Measurements from ENCODE around the gene CIAO2B. TPM values are rescaled to one million over a fixed set of nuclear protein-coding genes. Genes with fewer than 3 reads are reported as not detected.
A peak's percentile ranks its signal among the peaks of the same experiment; 100 is the strongest.

Gene CIAO2B
- total RNA-seq, 1 donor from 2014 or later, result 55.5 TPM

DNA sequence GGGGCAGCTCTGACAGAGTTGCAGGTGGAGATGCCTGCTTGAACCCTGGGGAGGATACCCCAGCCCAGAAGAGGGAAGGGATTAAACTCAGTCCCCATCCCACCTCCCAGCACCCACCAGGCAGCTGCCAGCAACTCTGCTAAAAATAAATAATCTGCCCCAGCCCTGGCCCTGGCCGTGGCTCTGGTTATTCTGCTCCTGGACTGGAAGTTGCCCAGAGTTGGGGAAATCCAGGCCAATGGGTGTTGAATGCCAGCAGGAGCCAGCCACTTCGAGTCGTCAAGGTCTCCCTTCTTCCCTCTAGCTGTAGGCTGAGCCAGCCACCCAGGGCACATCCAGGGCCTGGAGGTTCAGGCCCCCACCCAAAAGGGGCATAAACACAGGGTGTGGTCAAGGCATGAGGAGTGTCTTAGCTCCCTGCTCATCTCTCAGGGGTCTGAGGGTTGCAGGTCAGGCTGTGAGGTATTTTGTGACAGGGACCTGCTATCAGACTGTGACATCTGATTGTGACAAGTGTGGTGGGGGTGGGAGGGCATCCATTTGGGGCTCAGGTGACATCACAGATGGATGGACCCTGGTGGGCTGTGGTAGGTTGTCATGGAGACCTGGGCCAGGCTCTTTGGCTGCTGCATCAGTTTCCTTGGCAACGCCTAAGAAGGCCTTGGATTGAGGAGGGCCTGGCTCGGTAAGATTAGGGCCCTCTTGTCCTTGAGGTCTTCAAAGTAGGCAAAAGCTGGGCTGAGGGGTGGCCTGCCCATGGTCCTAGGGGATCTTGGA is 7.8 kb downstream of the CIAO2B start:
- H2AFZ ChIP-seq (replicated peaks), result no peak overlapping the region
- peaks cover 56% of the 10 kb centered on the region for H3K27me3 ChIP-seq
- TF ChIP-seq, protein P1, sequence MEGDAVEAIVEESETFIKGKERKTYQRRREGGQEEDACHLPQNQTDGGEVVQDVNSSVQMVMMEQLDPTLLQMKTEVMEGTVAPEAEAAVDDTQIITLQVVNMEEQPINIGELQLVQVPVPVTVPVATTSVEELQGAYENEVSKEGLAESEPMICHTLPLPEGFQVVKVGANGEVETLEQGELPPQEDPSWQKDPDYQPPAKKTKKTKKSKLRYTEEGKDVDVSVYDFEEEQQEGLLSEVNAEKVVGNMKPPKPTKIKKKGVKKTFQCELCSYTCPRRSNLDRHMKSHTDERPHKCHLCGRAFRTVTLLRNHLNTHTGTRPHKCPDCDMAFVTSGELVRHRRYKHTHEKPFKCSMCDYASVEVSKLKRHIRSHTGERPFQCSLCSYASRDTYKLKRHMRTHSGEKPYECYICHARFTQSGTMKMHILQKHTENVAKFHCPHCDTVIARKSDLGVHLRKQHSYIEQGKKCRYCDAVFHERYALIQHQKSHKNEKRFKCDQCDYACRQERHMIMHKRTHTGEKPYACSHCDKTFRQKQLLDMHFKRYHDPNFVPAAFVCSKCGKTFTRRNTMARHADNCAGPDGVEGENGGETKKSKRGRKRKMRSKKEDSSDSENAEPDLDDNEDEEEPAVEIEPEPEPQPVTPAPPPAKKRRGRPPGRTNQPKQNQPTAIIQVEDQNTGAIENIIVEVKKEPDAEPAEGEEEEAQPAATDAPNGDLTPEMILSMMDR (IDR thresholded peaks at IDR 0.05), result no peak
- TF ChIP-seq EZH2 (IDR thresholded peaks at IDR 0.05) (no peak), EZH2phosphoT487 (IDR thresholded peaks at IDR 0.05) (no peak)
- Mint-ChIP-seq H3K9me3 (no peaks in the 10 kb centered on the region), H3K27me3 (ENCODE audit: insufficient read depth, low read depth) (peaks cover 40% of the 10 kb centered on the region), H3K4me3 (peak overlapping the region; percentile 60), H3K4me1 (peaks cover 27% of the 10 kb centered on the region), H3K27ac (no peak overlapping the region), H3K36me3 (no peaks in the 10 kb centered on the region)
- H3K36me3 ChIP-seq, result no peaks in the 10 kb centered on the region
- H3K4me1 ChIP-seq, result no peaks in the 10 kb centered on the region
- H4K20me1 ChIP-seq (ENCODE audit: low read depth), result peaks cover 10% of the 10 kb centered on the region
- no peak overlapping the region for H3K4me2 ChIP-seq
- no peaks in the 10 kb centered on the region for H3K9me3 ChIP-seq (ENCODE audit: low read depth)
- H3F3A ChIP-seq (ENCODE audit: low read depth), result peaks cover 12% of the 10 kb centered on the region
- no peak overlapping the region for H3K4me3 ChIP-seq
- no peak overlapping the region for H3K9ac ChIP-seq
- H3K79me2 ChIP-seq (ENCODE audit: low read depth), result no peaks in the 10 kb centered on the region
- H3K27ac ChIP-seq, result no peak overlapping the region
- no peak for DNase-seq (ENCODE audit: low spot score)

DNA sequence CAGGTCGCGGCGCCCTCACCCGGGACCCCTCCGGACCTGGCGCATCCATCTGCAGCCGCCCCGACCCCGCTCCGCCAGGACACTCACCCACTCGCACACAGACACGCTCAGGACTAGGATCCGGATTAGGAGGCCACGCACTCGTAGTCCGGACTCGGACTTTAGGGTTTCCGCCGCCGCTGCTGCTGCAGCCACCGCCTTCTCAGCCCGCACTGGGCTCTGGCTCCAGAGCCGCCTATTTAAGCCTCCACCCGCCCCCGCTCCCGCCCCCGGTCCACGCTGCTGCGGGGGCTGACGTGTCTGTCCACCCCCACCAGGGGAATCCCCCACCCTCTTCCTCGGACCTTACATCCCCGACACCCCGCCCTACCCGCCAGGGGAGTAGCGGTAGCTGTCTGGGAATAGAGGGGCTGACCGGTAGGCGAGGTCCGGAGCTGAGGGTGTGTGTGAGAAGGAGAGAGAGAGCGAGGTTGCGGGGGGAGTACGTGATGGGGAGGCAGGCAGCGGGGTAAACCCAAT is 8.8 kb downstream of the CIAO2B start, which contains the start of gene RRAD:
Gene RRAD (minus strand): TSS at position 214 of the 519 bp plus-strand sequence. CDS start 356 bp downstream, outside the sequence.
- no peaks in the 10 kb centered on the region for H3K79me2 ChIP-seq (ENCODE audit: low read depth)
- DNase-seq (ENCODE audit: low spot score), result peak; percentile 54
- H2AFZ ChIP-seq (replicated peaks), result peak within 1 kb of the TSS; percentile 71
- Mint-ChIP-seq H3K4me1 (peaks cover 28% of the 10 kb centered on the region), H3K27me3 (ENCODE audit: insufficient read depth, low read depth) (peaks cover 42% of the 10 kb centered on the region), H3K27ac (no peak within 1 kb of the TSS), H3K4me3 (peak within 1 kb of the TSS; percentile 80), H3K36me3 (no peaks in the 10 kb centered on the region), H3K9me3 (no peaks in the 10 kb centered on the region)
- H3K9ac ChIP-seq, result no peak within 1 kb of the TSS
- H3K4me2 ChIP-seq, result peak within 1 kb of the TSS; percentile 64
- H3K9me3 ChIP-seq (ENCODE audit: low read depth), result no peaks in the 10 kb centered on the region
- no peak within 1 kb of the TSS for H3K27ac ChIP-seq
- H3K4me1 ChIP-seq, result no peaks in the 10 kb centered on the region
- peaks cover 10% of the 10 kb centered on the region for H4K20me1 ChIP-seq (ENCODE audit: low read depth)
- TF ChIP-seq EZH2 (IDR thresholded peaks at IDR 0.05) (peak; percentile 92), EZH2phosphoT487 (IDR thresholded peaks at IDR 0.05) (peak; percentile 85)
- TF ChIP-seq, protein P1 (IDR thresholded peaks at IDR 0.05), result no peak
- peaks cover 65% of the 10 kb centered on the region for H3K27me3 ChIP-seq
- H3F3A ChIP-seq (ENCODE audit: low read depth), result peaks cover 12% of the 10 kb centered on the region
- H3K36me3 ChIP-seq, result no peaks in the 10 kb centered on the region
- H3K4me3 ChIP-seq, result peak within 1 kb of the TSS; percentile 39

DNA sequence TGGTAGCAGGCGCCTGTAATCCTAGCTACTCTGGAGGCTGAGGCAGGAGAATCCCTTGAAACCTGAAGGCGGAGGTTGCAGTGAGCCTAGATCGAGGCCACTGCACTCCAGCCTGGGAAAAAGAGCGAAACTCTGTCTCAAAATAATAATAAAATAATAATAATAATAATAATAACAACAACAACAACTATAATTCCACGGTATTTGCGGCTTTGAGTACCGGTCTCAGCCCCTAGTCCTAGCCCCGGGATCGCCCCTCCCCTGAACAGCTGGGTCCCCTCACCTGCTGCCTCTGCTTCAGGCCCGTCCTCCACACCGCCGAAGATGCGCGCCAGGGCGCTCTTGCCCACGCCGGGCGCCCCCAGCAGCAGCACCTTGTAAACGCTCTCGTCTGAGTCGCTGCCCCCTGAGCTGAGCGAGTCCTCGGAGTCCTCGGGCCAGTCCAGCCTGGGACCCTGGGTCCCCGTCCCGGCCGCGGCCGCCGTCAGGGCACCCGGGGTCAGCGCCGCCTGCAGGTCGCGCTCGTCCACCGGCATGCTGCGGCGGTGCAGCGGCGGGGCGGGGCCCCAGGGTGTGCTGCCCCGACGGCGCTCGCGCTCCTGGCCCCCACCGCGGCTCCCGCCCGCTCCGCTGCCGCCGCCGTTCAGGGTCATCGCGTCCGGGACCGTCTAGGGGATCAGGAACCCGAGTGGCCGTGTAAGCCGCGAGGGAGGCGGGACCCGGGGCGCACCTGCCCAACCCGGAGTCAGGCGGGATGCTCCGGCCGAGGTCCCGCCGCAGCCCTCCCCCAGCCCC is 9.5 kb downstream of the CIAO2B start:
- Mint-ChIP-seq H3K36me3 (no peaks in the 10 kb centered on the region), H3K4me1 (peaks cover 33% of the 10 kb centered on the region), H3K27ac (no peak overlapping the region), H3K27me3 (ENCODE audit: insufficient read depth, low read depth) (peaks cover 42% of the 10 kb centered on the region), H3K4me3 (peak overlapping the region; percentile 80), H3K9me3 (no peaks in the 10 kb centered on the region)
- Histone ChIP-seq H3K27ac (no peak overlapping the region), H3K4me2 (peak overlapping the region; percentile 64), H3K4me1 (no peaks in the 10 kb centered on the region), H3K9me3 (ENCODE audit: low read depth) (no peaks in the 10 kb centered on the region), H3K27me3 (peaks cover 70% of the 10 kb centered on the region), H3F3A (ENCODE audit: low read depth) (peaks cover 12% of the 10 kb centered on the region), H3K36me3 (no peaks in the 10 kb centered on the region), H4K20me1 (ENCODE audit: low read depth) (peaks cover 10% of the 10 kb centered on the region), H3K79me2 (ENCODE audit: low read depth) (no peaks in the 10 kb centered on the region), H3K9ac (no peak overlapping the region), H2AFZ (replicated peaks) (peak overlapping the region; percentile 71), H3K4me3 (peak overlapping the region; percentile 39)
- no peak for TF ChIP-seq EZH2phosphoT487 (IDR thresholded peaks at IDR 0.05)
- peak; percentile 45 for TF ChIP-seq EZH2 (IDR thresholded peaks at IDR 0.05)
- TF ChIP-seq, protein P1 (IDR thresholded peaks at IDR 0.05), result peak; percentile 64
- DNase-seq (ENCODE audit: low spot score), result peak; percentile 87
